ENCODE measurements around the gene GLRA2.

GLRA2 gene

DNA sequence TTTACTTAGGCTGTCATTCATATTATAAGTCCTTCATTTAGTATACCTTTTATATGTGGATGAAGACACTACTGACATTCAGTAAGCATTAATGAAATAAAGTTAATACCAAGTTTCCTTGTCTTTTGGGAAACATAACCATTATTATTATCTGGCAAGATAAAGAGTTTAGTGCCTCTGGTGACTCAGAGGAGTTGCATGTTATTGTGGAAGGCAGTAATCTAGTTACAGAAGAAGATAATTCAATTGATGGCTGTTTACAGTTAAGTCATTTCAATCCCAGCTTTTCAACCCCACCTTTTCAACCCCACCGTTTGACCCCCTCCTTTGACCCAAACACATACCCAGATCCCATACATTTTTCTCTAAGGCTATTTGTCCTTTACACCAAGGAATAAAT is 199.7 kb downstream of the GLRA2 start:
- DNase-seq (ENCODE audit: low read depth): peak; percentile 3
- no peak overlapping the region for H3K4me3 ChIP-seq (ENCODE audit: low read length)
- TF ChIP-seq, protein P1, sequence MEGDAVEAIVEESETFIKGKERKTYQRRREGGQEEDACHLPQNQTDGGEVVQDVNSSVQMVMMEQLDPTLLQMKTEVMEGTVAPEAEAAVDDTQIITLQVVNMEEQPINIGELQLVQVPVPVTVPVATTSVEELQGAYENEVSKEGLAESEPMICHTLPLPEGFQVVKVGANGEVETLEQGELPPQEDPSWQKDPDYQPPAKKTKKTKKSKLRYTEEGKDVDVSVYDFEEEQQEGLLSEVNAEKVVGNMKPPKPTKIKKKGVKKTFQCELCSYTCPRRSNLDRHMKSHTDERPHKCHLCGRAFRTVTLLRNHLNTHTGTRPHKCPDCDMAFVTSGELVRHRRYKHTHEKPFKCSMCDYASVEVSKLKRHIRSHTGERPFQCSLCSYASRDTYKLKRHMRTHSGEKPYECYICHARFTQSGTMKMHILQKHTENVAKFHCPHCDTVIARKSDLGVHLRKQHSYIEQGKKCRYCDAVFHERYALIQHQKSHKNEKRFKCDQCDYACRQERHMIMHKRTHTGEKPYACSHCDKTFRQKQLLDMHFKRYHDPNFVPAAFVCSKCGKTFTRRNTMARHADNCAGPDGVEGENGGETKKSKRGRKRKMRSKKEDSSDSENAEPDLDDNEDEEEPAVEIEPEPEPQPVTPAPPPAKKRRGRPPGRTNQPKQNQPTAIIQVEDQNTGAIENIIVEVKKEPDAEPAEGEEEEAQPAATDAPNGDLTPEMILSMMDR (conservative IDR thresholded peaks at IDR 0.05; ENCODE audit: low read length): no peak

DNA sequence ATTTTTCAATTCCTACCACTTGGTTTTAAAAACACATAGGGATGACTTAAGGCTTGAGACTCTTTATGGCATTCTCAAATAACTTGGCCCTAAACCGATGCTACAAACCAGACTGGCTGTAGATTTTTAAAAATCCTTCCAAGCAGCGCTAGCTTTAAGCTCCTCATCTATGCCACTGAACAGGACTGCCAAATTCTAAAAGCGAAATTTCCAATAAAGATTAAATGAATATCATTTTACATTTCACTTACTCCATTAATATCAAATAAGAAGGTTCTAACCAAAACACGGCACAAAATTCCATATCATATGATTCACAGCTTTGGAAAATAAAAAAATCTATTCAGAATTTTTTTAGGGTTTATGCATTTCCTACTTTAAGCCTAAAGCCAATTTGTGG is 209.3 kb downstream of the GLRA2 start:
- H3K4me3 ChIP-seq (ENCODE audit: low read length): no peak overlapping the region
- TF ChIP-seq, protein P1 (conservative IDR thresholded peaks at IDR 0.05; ENCODE audit: low read length): no peak
- DNase-seq (ENCODE audit: low read depth): peak; percentile 45

DNA sequence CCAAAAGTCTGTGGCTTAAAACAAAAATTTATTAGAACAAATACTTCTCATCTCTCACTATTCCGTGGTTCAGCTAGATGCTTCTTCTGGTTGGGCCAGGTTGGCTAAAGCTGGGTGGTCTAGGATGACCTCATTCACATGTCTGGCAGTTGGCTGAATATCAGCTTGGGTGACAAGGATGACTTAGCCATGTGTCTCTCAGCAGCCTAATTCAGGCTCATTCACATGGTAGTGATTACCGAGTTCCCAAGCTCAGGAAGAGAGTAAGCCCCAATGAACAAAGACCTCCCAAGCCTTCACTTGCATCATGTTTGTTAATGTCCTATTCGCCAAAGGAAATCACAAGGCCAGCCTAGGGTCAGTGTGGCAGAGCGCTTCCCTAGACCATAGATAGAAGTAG is 224.1 kb downstream of the GLRA2 start:
- no peak overlapping the region for H3K4me3 ChIP-seq (ENCODE audit: low read length)
- peak; percentile 25 for DNase-seq (ENCODE audit: low read depth)
- TF ChIP-seq, protein P1 (conservative IDR thresholded peaks at IDR 0.05; ENCODE audit: low read length): no peak

DNA sequence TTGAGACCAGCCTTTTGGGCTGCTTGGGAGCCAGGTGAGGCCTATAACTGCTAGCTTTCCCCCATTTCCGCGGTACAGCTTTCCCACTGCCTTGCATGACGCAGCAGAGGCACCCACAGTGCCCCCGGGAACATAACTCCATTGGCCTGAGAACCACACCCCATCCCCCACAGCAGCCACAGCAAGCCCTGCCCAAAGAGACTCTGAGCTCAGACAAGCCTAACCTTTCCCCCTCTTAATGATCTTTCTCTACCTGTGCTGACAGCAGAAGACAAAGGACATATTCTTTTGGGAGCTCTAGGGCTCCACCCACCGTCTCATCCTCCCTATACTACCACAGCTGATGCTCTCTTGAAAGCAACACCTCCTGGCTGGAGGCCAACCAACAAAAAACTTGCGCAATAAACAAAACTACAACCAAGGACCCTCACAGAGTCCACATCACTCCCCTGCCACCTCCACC is 228.7 kb downstream of the GLRA2 start:
- TF ChIP-seq, protein P1 (conservative IDR thresholded peaks at IDR 0.05; ENCODE audit: low read length): no peak
- H3K4me3 ChIP-seq (ENCODE audit: low read length): no peak overlapping the region
- no peak for DNase-seq (ENCODE audit: low read depth)

DNA sequence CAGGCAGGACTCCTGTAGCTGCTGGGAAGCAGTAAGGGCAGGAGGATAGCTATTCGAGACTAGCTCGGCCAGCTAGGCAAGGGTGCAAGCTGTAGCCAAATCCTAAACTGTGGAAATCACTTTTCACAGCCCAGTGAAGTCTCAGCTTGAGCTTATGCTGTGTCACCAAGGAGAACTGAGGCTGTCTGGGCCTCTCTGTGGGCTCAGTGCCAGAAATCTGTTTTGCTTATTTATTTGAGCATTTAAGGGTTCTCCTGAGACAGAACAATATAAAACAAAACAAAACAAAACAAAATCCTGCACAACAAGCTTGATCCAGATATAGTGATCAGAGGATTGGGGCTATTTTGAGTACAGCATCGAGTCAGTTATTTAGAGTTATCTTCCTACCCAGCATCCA is 246.1 kb downstream of the GLRA2 start:
- TF ChIP-seq, protein P1 (conservative IDR thresholded peaks at IDR 0.05; ENCODE audit: low read length): no peak
- DNase-seq (ENCODE audit: low read depth): no peak
- H3K4me3 ChIP-seq (ENCODE audit: low read length): no peak overlapping the region

DNA sequence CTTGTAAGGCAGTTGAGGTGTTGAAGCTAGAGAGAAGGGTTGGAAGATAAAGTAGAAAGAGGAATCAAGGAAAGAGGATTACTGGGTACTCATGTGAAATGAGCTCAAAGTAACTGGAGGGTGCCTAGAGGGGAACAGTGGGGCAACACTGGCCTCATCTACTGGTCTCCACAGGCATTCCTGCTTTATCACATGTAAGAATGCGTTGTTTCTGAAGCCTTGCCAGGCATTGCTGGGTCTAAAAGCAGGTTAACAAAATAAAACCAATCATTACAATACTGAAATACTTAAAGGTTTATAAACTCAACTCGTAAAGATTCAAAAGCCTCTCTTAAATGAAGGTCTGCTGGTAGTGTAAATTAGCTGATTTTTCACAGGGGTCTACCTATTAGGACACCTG is 247.6 kb downstream of the GLRA2 start:
- H3K4me3 ChIP-seq (ENCODE audit: low read length): no peak overlapping the region
- DNase-seq (ENCODE audit: low read depth): peak; percentile 21
- TF ChIP-seq, protein P1 (conservative IDR thresholded peaks at IDR 0.05; ENCODE audit: low read length): no peak

DNA sequence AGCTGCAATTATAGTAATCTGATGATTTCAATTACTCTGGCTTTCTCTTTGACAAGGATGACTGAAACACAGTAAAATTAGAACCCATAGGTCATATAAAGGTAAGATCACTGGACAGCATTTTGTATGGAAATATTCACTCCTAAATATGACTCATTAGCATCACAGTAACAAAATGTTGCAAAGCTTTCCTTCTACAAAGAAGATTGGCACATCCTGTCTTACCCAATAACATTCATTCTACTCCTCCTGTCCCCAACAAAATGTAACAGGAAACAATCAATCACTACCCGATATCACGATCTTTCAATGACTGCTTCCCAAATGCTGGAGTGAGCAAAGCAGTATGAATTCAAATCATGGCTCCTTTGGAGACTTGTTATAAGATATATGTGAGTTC is 248.2 kb downstream of the GLRA2 start:
- peak; percentile 67 for DNase-seq (ENCODE audit: low read depth)
- TF ChIP-seq, protein P1 (conservative IDR thresholded peaks at IDR 0.05; ENCODE audit: low read length): no peak
- H3K4me3 ChIP-seq (ENCODE audit: low read length): no peak overlapping the region

All from AG10803 (cell line).